ENCODE results near the gene BACH2.
"Not testable (repeated sequence)": the region's sequence is repeated elsewhere in the genome, so short reads cannot be mapped to it uniquely, and the experiment has no call there.

Gene BACH2

GRCh38 chr6:90166155-90166924 is 130.3 kb downstream of the BACH2 start:
- not testable (repeated sequence) for DNase-seq (ENCODE audit: insufficient read length, low spot score); FAIRE-seq

- DNase-seq (ENCODE audit: insufficient read length, low spot score) (no peak), FAIRE-seq (no peak)
Measured at GRCh38 chr6:90162648-90163387, 133.8 kb downstream of the BACH2 start.

GRCh38 chr6:90160013-90160412 is 136.6 kb downstream of the BACH2 start:
- FAIRE-seq (no peak), DNase-seq (ENCODE audit: insufficient read length, low spot score) (no peak)

- FAIRE-seq, result no peak
Measured at GRCh38 chr6:90159452-90159851, 137.2 kb downstream of the BACH2 start.

GRCh38 chr6:90158936-90159335 is 137.7 kb downstream of the BACH2 start:
- no peak for FAIRE-seq
- DNase-seq (ENCODE audit: insufficient read length, low spot score), result no peak

More at GRCh38 chr6:90159452-90159851, 137.2 kb downstream of the BACH2 start:
- DNase-seq (ENCODE audit: insufficient read length, low spot score), result no peak

- no peak for DNase-seq (ENCODE audit: insufficient read length, low spot score)
- no peak for FAIRE-seq
Measured at GRCh38 chr6:90157441-90157840, 139.2 kb downstream of the BACH2 start.

GRCh38 chr6:90156861-90157260 is 139.8 kb downstream of the BACH2 start:
- FAIRE-seq (no peak), DNase-seq (ENCODE audit: insufficient read length, low spot score) (no peak)

- DNase-seq (ENCODE audit: insufficient read length, low spot score) (no peak), FAIRE-seq (no peak)
Measured at GRCh38 chr6:90154755-90155470, 141.7 kb downstream of the BACH2 start.

- DNase-seq (ENCODE audit: insufficient read length, low spot score) (no peak), FAIRE-seq (no peak)
Measured at GRCh38 chr6:90151576-90152422, 144.8 kb downstream of the BACH2 start.

GRCh38 chr6:90149280-90149679 is 147.4 kb downstream of the BACH2 start:
- no peak for FAIRE-seq
- DNase-seq (ENCODE audit: insufficient read length, low spot score), result no peak

- FAIRE-seq, result no peak
- DNase-seq (ENCODE audit: insufficient read length, low spot score), result no peak
Measured at GRCh38 chr6:90148867-90149266, 147.8 kb downstream of the BACH2 start.

GRCh38 chr6:90146921-90147649 is 149.6 kb downstream of the BACH2 start:
- FAIRE-seq (no peak), DNase-seq (ENCODE audit: insufficient read length, low spot score) (no peak)

GRCh38 chr6:90146024-90146423 is 150.6 kb downstream of the BACH2 start:
- no peak for DNase-seq (ENCODE audit: insufficient read length, low spot score)
- no peak for FAIRE-seq

GRCh38 chr6:90144928-90145555 is 151.6 kb downstream of the BACH2 start:
- DNase-seq (ENCODE audit: insufficient read length, low spot score) (no peak), FAIRE-seq (no peak)

- no peak for FAIRE-seq
- DNase-seq (ENCODE audit: insufficient read length, low spot score), result no peak
Measured at GRCh38 chr6:90144396-90144795, 152.2 kb downstream of the BACH2 start.

- FAIRE-seq (no peak), DNase-seq (ENCODE audit: insufficient read length, low spot score) (no peak)
Measured at GRCh38 chr6:90140683-90141082, 156.0 kb downstream of the BACH2 start.

- no peak for DNase-seq (ENCODE audit: insufficient read length, low spot score)
- FAIRE-seq, result no peak
Measured at GRCh38 chr6:90139272-90139817, 157.3 kb downstream of the BACH2 start.

GRCh38 chr6:90136837-90137568 is 159.6 kb downstream of the BACH2 start:
- FAIRE-seq, result no peak
- DNase-seq (ENCODE audit: insufficient read length, low spot score), result no peak

All from HTR-8/SVneo (cell line).